GM12872 (cell line): ENCODE measurements around the gene MAPK8IP3.

Experiments
- CTCF ChIP-seq: IDR thresholded peaks from 3 replicates; pipeline ENCODE4 v1.5.1; 2011; ENCODE audit warnings: low read depth, mild to moderate bottlenecking, low read length, moderate library complexity; ENCODE audit not compliant: insufficient read depth

Gene MAPK8IP3

DNA sequence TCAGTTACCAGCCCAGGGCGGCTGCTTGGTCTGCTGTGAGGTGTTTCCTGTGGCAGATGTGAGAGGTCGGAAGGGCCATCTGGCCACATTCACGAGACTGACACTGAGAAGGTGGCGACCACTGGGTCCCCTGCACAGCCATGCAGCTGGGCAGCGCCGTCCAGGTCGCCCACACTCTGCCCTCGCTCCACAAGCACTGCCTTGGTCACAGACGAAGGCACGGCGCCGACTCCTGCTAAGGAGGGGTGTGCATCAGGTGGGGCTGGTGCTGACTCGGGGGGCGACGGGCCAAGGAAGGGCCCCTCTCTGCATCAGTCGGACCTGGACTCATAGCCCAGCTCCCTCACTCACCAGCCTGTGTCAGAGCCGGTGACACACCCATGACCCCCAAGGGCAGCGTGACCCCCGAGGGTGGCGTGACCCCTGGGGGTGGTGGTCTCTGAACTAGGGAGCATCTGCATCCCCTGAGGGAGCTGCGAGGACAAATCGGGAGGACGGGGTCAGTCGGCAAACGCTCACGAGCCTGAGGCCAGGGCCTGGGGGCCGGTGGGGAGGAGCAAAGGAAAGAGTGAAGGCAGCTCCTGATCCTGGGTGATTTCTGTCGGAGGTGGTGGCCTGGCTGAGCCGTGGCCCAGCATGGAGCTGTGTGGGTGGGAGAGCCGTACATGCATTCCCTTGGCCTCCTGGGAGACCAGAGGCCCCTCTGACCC lies 34.9 kb downstream of the MAPK8IP3 start:
- no peak for TF ChIP-seq CTCF

GRCh38 chr16:1741553-1742165 lies 35.7 kb downstream of the MAPK8IP3 start:
- no peak for TF ChIP-seq CTCF

DNA sequence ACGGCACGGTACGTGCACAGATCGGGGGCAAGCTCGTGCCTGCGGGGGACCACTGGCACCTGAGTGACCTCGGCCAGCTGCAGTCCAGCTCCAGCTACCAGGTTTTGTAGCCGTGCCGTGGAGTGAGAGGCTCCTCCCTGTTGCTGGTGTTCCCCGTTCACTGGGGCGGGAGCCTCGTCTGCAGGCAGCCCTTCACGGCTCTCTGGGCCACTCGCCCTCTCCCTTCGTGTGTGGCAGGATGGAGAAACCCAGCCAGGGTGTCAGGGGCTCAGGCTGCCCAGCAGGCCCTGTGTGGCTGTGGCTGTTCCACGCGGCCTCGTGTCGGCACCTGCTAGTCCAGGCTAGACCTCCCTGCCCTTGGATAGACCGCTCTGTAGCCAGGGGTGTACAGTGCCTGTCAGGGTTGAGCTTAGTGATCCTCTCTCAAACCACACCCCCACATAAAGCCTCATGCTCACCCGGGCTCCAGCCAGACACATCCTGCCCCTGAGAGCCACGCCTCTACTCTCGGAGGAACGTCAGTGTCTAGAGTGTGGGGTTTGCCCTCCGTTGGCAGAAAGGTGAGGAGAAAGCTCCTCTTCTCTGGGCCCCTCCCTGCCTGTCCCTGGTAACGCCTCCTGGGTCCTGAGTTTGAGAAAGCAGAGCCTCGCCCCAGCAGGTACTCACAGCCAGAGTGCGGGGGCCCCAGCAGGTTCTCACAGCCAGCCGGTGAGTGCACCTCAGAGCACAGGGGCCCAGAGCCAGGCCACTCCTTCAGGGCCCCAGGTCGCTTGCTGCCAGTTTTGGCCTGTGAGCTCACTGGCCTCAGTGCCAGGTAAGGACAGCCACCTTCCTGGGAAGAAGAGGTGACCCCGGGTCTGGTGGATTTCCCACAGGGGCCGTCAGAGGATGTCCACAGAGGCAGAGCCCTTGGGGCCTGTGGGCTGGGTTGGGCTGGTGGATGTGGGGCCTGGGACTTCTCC lies 37.7 kb downstream of the MAPK8IP3 start:
- TF ChIP-seq CTCF: no peak

DNA sequence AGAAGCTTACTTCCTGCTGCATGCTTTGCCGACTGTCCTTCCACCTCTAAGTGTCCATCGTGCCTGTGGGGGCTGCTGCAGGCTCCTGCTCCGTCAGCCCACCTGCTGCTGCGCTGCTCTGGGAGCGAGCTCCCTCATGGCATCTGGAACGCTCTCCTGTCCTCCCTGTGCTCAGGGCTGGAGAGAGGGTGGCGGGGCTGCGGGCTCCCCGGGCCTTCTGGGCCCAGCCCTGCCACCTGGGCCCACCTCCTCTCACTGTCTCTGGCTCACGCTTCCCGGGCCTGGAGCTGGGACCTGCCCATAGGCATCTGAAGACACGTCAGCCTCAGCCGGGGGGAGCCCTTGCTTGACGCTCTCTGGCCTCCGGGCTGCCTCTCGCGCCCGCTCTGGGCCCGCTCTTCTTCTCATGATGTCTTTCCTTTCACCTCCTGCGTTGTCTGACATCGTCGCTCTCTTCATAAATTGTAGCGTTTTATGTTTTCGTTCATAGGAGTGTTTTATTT lies 38.4 kb downstream of the MAPK8IP3 start:
- no peak for TF ChIP-seq CTCF

- TF ChIP-seq CTCF: no peak
Observed at GRCh38 chr16:1745181-1745899, 39.3 kb downstream of the MAPK8IP3 start.

DNA sequence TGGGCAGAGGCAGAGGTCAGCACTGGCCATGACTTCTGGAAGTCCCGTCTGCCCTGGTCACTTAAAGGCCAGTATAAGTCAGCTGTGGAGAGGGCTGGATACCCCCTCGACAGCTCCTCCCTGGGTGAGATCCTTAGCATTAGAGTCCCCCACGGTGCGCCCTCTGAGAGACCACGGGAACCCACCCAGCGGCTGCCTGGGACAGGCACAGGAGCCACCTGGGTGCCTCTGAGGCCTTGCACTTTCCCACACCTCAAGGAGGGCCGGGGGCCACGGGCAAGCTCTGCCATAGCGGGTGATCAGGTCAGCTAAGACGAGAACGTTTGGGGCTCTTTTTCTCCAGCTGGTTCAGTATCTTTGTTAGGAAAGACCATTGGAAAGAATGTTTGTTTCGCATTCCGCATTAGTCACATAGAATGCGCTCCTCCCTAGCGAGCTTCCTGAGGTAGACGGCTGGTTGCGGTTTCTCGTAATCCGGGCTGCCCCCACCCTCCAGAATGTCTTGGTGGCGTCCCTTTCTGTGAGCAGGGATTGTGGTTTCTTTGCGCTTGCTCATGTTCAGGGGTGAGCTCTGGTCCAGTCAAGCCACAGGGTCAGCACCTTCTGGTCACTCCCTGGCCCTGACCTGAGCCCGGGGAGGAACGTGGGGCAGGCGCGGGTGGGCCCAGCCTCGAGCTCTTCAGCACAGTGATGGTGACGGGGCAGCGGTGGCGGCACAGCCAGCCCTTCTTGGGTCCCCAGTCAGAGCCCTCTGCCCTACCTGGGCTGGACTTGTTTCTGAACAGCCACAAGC lies 40.1 kb downstream of the MAPK8IP3 start:
- TF ChIP-seq CTCF: no peak
